ENCODE data around the gene NCF1. TPM values are rescaled to one million over a fixed set of nuclear protein-coding genes. Genes with fewer than 3 reads are reported as not detected.
"Not testable (repeated sequence)": the region's sequence is repeated elsewhere in the genome, so short reads cannot be mapped to it uniquely, and the experiment has no call there.

Gene NCF1
- total and polyA plus RNA-seq, 2 of the 8 experiments (the other 6 are each of a cell fraction or from before 2014, with no cell fraction given) = 0.47 to 0.73 TPM

DNA sequence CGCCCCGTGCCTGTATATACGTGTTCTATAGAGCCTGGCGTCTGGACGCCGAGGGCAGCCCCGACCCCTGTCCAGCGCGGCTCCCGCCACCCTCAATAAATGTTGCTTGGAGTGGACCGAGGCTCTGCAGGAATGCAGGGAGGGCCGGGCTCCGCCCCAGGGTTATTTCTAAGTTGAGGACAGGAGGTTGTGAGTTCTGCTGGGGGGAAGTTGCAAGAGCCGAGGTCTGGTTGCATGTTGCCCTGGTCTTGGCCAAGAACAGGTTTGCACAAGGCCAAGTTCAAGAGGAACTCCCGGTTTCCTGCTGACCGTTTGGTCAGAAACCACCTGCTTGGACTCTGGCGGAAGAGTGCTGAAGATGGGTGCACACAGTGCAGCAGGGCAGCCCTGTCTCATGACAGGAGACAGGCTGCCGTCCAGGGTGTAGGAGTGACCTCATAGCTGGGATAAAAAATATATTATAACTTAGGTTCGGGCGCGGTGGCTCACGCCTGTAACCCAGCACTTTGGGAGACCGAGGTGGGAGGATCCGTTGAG is 15.5 kb downstream of the NCF1 start:
- H3K4ac ChIP-seq (replicated peaks; ENCODE audit: insufficient read length, low read depth, low read length); H2BK20ac ChIP-seq (ENCODE audit: low read length); FAIRE-seq; H2BK15ac ChIP-seq (ENCODE audit: low read length); H2BK12ac ChIP-seq (ENCODE audit: low read depth, low read length); H3K23me2 ChIP-seq (ENCODE audit: low read depth, low read length); H4K91ac ChIP-seq (replicated peaks; ENCODE audit: insufficient read length, low read length); H3K9ac ChIP-seq (replicated peaks in 1 of 4; ENCODE audit: extremely low read depth in 1 of 4, low read depth in 3 of 4, low read length in 3 of 4); H4K20me1 ChIP-seq (replicated peaks in 1 of 2; ENCODE audit: control insufficient read depth in 1 of 2, insufficient read depth in 2 of 2, low read length in 2 of 2); H3K79me2 ChIP-seq (ENCODE audit: control insufficient read depth in 1 of 2, insufficient read depth in 2 of 2, low read length in 2 of 2); H3K18ac ChIP-seq (ENCODE audit: extremely low read depth, low read length); H3K27ac ChIP-seq (ENCODE audit: low read depth, low read length); H3K23ac ChIP-seq (ENCODE audit: insufficient read length); H2AFZ ChIP-seq (ENCODE audit: low read length); H4K8ac ChIP-seq (ENCODE audit: extremely low read depth, insufficient read depth, low read length); H3K4me3 ChIP-seq (ENCODE audit: extremely low read depth in 1 of 4, insufficient read depth in 2 of 4, low read depth in 3 of 4, low read length in 4 of 4); H3K27me3 ChIP-seq (replicated peaks in 1 of 4; ENCODE audit: control insufficient read depth in 3 of 4, extremely low read depth in 1 of 4, insufficient read depth in 3 of 4, low read length in 3 of 4); CTCF ChIA-PET (ENCODE audit: partially characterized antibody); POLR2A ChIA-PET (ENCODE audit: partially characterized antibody); H3K79me1 ChIP-seq (ENCODE audit: low read depth, low read length); DNase-seq (ENCODE audit: low read depth in 1 of 2, low spot score in 2 of 2); H2AK5ac ChIP-seq (ENCODE audit: low read depth, low read length); H4K5ac ChIP-seq (ENCODE audit: insufficient read length, low read depth, low read length); H3K36me3 ChIP-seq (ENCODE audit: control insufficient read depth in 2 of 4, insufficient read depth in 4 of 4, low read length in 3 of 4); H2BK120ac ChIP-seq (replicated peaks; ENCODE audit: low read depth, low read length); H3K14ac ChIP-seq (ENCODE audit: insufficient read length); H3K56ac ChIP-seq (replicated peaks; ENCODE audit: insufficient read length, low read depth, low read length); H3K4me1 ChIP-seq (replicated peaks in 1 of 4; ENCODE audit: control insufficient read depth in 3 of 4, insufficient read depth in 4 of 4, low read length in 3 of 4); H3K4me2 ChIP-seq (ENCODE audit: insufficient read depth in 1 of 2, low read depth in 2 of 2, low read length in 2 of 2); H3K9me3 ChIP-seq (ENCODE audit: insufficient read depth in 2 of 2, low read depth in 1 of 2, low read length in 1 of 2); H2BK5ac ChIP-seq (ENCODE audit: low read depth, low read length): not testable (repeated sequence)
- WGBS, 2 experiments (ENCODE audit: extremely low coverage in 1 of 2, insufficient coverage in 1 of 2, insufficient read length in 1 of 2, insufficient replicate concordance in 2 of 2, low coverage in 1 of 2, low lambda C conversion rate in 2 of 2, missing lambda C conversion rate in 1 of 2) = 70% methylated on average over 3 of the region's 24 CpGs; no CpG with 5 or more reads in 1 of the 2 experiments

DNA sequence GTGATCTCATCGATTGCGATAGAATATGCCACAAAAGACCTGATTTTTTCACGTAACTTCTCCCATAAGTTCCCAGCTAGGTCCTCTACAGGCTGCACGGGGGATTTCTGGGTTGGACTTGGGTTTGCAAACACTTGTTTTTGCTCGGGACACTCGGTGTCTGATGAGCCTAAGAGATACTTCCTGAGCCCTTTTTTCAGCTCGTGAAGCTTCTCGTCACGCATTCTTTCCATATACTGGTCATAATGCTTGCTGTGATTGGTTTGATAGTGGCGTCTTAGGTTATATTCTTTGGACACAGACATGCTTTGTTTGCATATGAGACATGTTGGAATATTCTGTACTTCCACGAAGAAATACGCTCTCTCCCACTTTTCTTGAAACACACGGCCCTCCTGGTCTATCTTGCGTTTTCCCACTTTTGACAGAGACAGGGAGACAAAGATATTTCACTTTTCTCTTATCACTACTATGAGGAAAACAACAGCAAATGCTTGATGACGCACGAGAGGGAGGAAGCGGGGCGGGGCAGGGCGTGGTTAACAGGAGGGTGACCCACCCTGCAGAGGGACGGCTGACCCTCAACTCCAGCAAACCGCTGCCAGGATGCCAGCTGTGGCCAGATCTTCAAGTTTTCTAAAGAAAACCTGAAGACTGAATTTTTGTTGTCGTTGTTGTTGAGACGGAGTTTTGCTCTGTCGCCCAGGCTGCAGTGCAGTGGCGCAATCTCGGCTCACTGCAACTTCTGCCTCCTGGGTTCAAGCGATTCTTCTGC is 24.2 kb downstream of the NCF1 start:
- H3K79me1 ChIP-seq (ENCODE audit: low read depth, low read length); H3K14ac ChIP-seq (ENCODE audit: insufficient read length); H3K9ac ChIP-seq (replicated peaks in 1 of 4; ENCODE audit: extremely low read depth in 1 of 4, low read depth in 3 of 4, low read length in 3 of 4); H4K91ac ChIP-seq (replicated peaks; ENCODE audit: insufficient read length, low read length); H3K27me3 ChIP-seq (replicated peaks in 1 of 4; ENCODE audit: control insufficient read depth in 3 of 4, extremely low read depth in 1 of 4, insufficient read depth in 3 of 4, low read length in 3 of 4); H3K36me3 ChIP-seq (ENCODE audit: control insufficient read depth in 2 of 4, insufficient read depth in 4 of 4, low read length in 3 of 4); H2BK12ac ChIP-seq (ENCODE audit: low read depth, low read length); H3K4me1 ChIP-seq (replicated peaks in 1 of 4; ENCODE audit: control insufficient read depth in 3 of 4, insufficient read depth in 4 of 4, low read length in 3 of 4); H2AFZ ChIP-seq (ENCODE audit: low read length); H4K20me1 ChIP-seq (replicated peaks in 1 of 2; ENCODE audit: control insufficient read depth in 1 of 2, insufficient read depth in 2 of 2, low read length in 2 of 2); H4K8ac ChIP-seq (ENCODE audit: extremely low read depth, insufficient read depth, low read length); H3K23ac ChIP-seq (ENCODE audit: insufficient read length); H4K5ac ChIP-seq (ENCODE audit: insufficient read length, low read depth, low read length); H3K27ac ChIP-seq (ENCODE audit: low read depth, low read length); DNase-seq (ENCODE audit: low read depth in 1 of 2, low spot score in 2 of 2); H3K79me2 ChIP-seq (ENCODE audit: control insufficient read depth in 1 of 2, insufficient read depth in 2 of 2, low read length in 2 of 2); H2BK15ac ChIP-seq (ENCODE audit: low read length); H3K23me2 ChIP-seq (ENCODE audit: low read depth, low read length); H2BK5ac ChIP-seq (ENCODE audit: low read depth, low read length); H2AK5ac ChIP-seq (ENCODE audit: low read depth, low read length); H2BK20ac ChIP-seq (ENCODE audit: low read length); H3K4me2 ChIP-seq (ENCODE audit: insufficient read depth in 1 of 2, low read depth in 2 of 2, low read length in 2 of 2); H3K4ac ChIP-seq (replicated peaks; ENCODE audit: insufficient read length, low read depth, low read length); CTCF ChIA-PET (ENCODE audit: partially characterized antibody); FAIRE-seq; POLR2A ChIA-PET (ENCODE audit: partially characterized antibody); H3K9me3 ChIP-seq (ENCODE audit: insufficient read depth in 2 of 2, low read depth in 1 of 2, low read length in 1 of 2); H3K18ac ChIP-seq (ENCODE audit: extremely low read depth, low read length); H3K4me3 ChIP-seq (ENCODE audit: extremely low read depth in 1 of 4, insufficient read depth in 2 of 4, low read depth in 3 of 4, low read length in 4 of 4); H2BK120ac ChIP-seq (replicated peaks; ENCODE audit: low read depth, low read length); H3K56ac ChIP-seq (replicated peaks; ENCODE audit: insufficient read length, low read depth, low read length): not testable (repeated sequence)
- 97% methylated on average over 10 of the region's 27 CpGs; no CpG with 5 or more reads in 1 of the 2 experiments for whole genome bisulfite sequencing, 2 experiments (ENCODE audit: extremely low coverage in 1 of 2, insufficient coverage in 1 of 2, insufficient read length in 1 of 2, insufficient replicate concordance in 2 of 2, low coverage in 1 of 2, low lambda C conversion rate in 2 of 2, missing lambda C conversion rate in 1 of 2)
